Chondrocyte (in vitro differentiated cells): ENCODE results near the gene CYP3A5. TPM values are rescaled to one million over a fixed set of nuclear protein-coding genes. Genes with fewer than 3 reads are reported as not detected.

Experiments used
- DNase-seq: peaks from one replicate; pipeline ENCODE4 v3.0.0; 2021; ENCODE audit warnings: mixed read lengths, low spot score
- H3K27ac Mint-ChIP-seq: one replicate; pipeline ENCODE4 v1.8.0; 2021; ENCODE audit warnings: mild to moderate bottlenecking, moderate library complexity, mixed read lengths; ENCODE audit not compliant: unreplicated experiment
- H3K27me3 Mint-ChIP-seq: 2 replicates; pipeline ENCODE4 v1.8.0; 2021; ENCODE audit warnings: low read depth, mixed read lengths
- H3K36me3 Mint-ChIP-seq: 2 replicates; pipeline ENCODE4 v1.8.0; 2021; ENCODE audit warnings: low read depth, mixed read lengths
- H3K4me1 Mint-ChIP-seq: 2 replicates; pipeline ENCODE4 v1.8.0; 2021; ENCODE audit warnings: low read depth, mild to moderate bottlenecking, mixed read lengths
- H3K4me3 Mint-ChIP-seq: one replicate; pipeline ENCODE4 v1.8.0; 2021; ENCODE audit warnings: mild to moderate bottlenecking, moderate library complexity, mixed read lengths; ENCODE audit not compliant: unreplicated experiment
- H3K9me3 Mint-ChIP-seq: 2 replicates; pipeline ENCODE4 v1.8.0; 2021; ENCODE audit warnings: low read depth, mixed read lengths
- CTCF ChIP-seq: fragments of 200-600 bp; sonication (generic); IDR thresholded peaks from 2 replicates; pipeline ENCODE4 v1.5.0; 2021; ENCODE audit warnings: antibody characterized with exemption, mild to moderate bottlenecking, moderate library complexity
- total RNA-seq: library from RNA; stranded (reverse); gene quantifications from 3 replicates; pipeline ENCODE4 v1.2.1, GENCODE V29; 2021

The CYP3A5 gene
- total RNA-seq, 1 donor from 2014 or later: not detected

- TF ChIP-seq CTCF: no peak
- H3K36me3 Mint-ChIP-seq: peaks cover 43% of the 10 kb centered on the region
- no peaks in the 10 kb centered on the region for H3K9me3 Mint-ChIP-seq
- H3K27ac Mint-ChIP-seq: no peak overlapping the region
- H3K4me1 Mint-ChIP-seq: no peaks in the 10 kb centered on the region
- DNase-seq: no peak
- no peak overlapping the region for H3K4me3 Mint-ChIP-seq
- H3K27me3 Mint-ChIP-seq: no peaks in the 10 kb centered on the region
Measured at GRCh38 chr7:99628471-99629465, 51.0 kb downstream of the CYP3A5 start.

- no peaks in the 10 kb centered on the region for H3K27me3 Mint-ChIP-seq
- TF ChIP-seq CTCF: no peak
- H3K4me3 Mint-ChIP-seq: no peak overlapping the region
- DNase-seq: no peak
- peaks cover 52% of the 10 kb centered on the region for H3K36me3 Mint-ChIP-seq
- no peaks in the 10 kb centered on the region for H3K4me1 Mint-ChIP-seq
- no peaks in the 10 kb centered on the region for H3K9me3 Mint-ChIP-seq
- H3K27ac Mint-ChIP-seq: no peak overlapping the region
Measured at GRCh38 chr7:99627513-99627912, 52.3 kb downstream of the CYP3A5 start.

GRCh38 chr7:99626661-99627060 is 53.1 kb downstream of the CYP3A5 start:
- Mint-ChIP-seq H3K4me3 (no peak overlapping the region), H3K27me3 (no peaks in the 10 kb centered on the region)

GRCh38 chr7:99625961-99626360 is 53.8 kb downstream of the CYP3A5 start:
- H3K27ac Mint-ChIP-seq: no peak overlapping the region
- DNase-seq: no peak
- no peak overlapping the region for H3K4me3 Mint-ChIP-seq
- no peaks in the 10 kb centered on the region for H3K27me3 Mint-ChIP-seq
- H3K36me3 Mint-ChIP-seq: peaks cover 62% of the 10 kb centered on the region
- no peaks in the 10 kb centered on the region for H3K4me1 Mint-ChIP-seq
- H3K9me3 Mint-ChIP-seq: no peaks in the 10 kb centered on the region
- TF ChIP-seq CTCF: no peak

More at GRCh38 chr7:99626661-99627060, 53.1 kb downstream of the CYP3A5 start:
- H3K36me3 Mint-ChIP-seq: peaks cover 56% of the 10 kb centered on the region
- no peak for DNase-seq
- H3K9me3 Mint-ChIP-seq: no peaks in the 10 kb centered on the region
- no peak overlapping the region for H3K27ac Mint-ChIP-seq
- no peaks in the 10 kb centered on the region for H3K4me1 Mint-ChIP-seq
- TF ChIP-seq CTCF: no peak

GRCh38 chr7:99625321-99625720 is 54.5 kb downstream of the CYP3A5 start:
- H3K9me3 Mint-ChIP-seq: no peaks in the 10 kb centered on the region
- H3K4me3 Mint-ChIP-seq: no peak overlapping the region
- no peak for DNase-seq
- H3K4me1 Mint-ChIP-seq: no peaks in the 10 kb centered on the region
- TF ChIP-seq CTCF: no peak
- H3K36me3 Mint-ChIP-seq: peaks cover 63% of the 10 kb centered on the region
- no peaks in the 10 kb centered on the region for H3K27me3 Mint-ChIP-seq
- no peak overlapping the region for H3K27ac Mint-ChIP-seq
